ENCODE measurements around the gene PPARD. TPM values are rescaled to one million over a fixed set of nuclear protein-coding genes. Genes with fewer than 3 reads are reported as not detected.

PPARD gene
- total and polyA plus RNA-seq, 2 donors from 2014 or later: 13.2 to 24.4 TPM

DNA sequence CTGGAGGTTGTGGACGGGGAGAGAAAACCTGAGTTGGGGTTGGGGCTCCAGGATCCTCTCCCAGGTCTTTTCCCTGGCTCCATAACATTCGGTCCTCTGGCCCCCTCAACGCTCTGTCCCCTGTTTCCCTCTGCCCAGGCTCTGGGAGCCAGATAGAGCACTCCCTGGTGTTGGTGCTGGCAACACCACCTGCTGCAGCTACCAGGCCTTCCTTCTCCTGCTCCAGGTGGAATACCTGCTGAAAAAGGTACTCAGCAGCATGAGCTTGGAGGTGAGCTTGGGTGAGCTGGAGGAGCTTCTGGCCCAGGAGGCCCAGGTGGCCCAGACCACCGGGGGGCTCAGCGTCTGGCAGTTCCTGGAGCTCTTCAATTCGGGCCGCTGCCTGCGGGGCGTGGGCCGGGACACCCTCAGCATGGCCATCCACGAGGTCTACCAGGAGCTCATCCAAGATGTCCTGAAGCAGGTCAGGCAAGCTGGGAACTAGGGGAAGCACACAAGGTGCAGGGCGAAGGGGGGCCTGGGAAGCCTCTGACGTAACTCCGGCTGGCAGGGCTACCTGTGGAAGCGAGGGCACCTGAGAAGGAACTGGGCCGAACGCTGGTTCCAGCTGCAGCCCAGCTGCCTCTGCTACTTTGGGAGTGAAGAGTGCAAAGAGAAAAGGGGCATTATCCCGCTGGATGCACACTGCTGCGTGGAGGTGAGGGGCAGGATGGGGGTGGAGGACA lies 30.1 kb upstream of the PPARD start:
- TF ChIP-seq, protein P1, sequence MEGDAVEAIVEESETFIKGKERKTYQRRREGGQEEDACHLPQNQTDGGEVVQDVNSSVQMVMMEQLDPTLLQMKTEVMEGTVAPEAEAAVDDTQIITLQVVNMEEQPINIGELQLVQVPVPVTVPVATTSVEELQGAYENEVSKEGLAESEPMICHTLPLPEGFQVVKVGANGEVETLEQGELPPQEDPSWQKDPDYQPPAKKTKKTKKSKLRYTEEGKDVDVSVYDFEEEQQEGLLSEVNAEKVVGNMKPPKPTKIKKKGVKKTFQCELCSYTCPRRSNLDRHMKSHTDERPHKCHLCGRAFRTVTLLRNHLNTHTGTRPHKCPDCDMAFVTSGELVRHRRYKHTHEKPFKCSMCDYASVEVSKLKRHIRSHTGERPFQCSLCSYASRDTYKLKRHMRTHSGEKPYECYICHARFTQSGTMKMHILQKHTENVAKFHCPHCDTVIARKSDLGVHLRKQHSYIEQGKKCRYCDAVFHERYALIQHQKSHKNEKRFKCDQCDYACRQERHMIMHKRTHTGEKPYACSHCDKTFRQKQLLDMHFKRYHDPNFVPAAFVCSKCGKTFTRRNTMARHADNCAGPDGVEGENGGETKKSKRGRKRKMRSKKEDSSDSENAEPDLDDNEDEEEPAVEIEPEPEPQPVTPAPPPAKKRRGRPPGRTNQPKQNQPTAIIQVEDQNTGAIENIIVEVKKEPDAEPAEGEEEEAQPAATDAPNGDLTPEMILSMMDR (IDR thresholded peaks at IDR 0.05; ENCODE audit: borderline replicate concordance, extremely low read depth, insufficient read depth): no peak
- FAIRE-seq: no peak
- intact Hi-C loops (cut with DNase I): no loop called here
- Histone ChIP-seq H3K9ac (ENCODE audit: low read length in 3 of 3) (no peak overlapping the region), H3K4me3 (ENCODE audit: low read length in 3 of 3) (no peak overlapping the region), H3K27ac (ENCODE audit: low read depth in 2 of 2, low read length in 2 of 2) (no peak overlapping the region), H3K4me1 (ENCODE audit: control insufficient read depth in 2 of 3, insufficient read depth in 2 of 3, low read depth in 1 of 3, low read length in 3 of 3) (no peaks in the 10 kb centered on the region), H3K9me3 (ENCODE audit: control insufficient read depth in 2 of 3, insufficient read depth in 1 of 3, low read length in 3 of 3) (no peaks in the 10 kb centered on the region), H3K36me3 (ENCODE audit: control insufficient read depth in 2 of 3, insufficient read depth in 3 of 3, low read length in 3 of 3) (no peaks in the 10 kb centered on the region), H3K27me3 (ENCODE audit: control insufficient read depth, insufficient read depth, low read length) (no peaks in the 10 kb centered on the region)
- peak in 2 of 5 donors; percentile 6 to 31 for DNase-seq

DNA sequence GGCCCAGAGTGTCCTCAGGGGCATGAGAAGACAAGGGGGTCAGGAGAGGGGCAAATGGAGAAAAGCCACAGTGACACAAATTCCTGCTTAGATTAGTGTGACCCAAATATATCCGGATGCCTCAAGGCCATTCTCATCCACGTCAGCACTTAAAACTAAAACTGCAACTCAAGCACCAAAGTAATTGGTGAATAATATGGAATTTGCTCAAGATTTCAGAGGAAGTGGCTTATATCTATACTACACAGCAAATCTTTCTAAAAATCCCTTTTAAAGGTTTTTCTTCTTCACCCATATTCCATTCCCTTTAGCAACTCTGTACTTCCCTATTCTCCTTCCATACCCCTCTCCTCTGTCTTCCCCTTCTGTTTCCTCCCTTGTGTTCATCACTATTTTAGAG lies 29.6 kb upstream of the PPARD start:
- intact Hi-C loops (cut with DNase I): no loop called here
- no peaks in the 10 kb centered on the region for H3K27me3 ChIP-seq (ENCODE audit: control insufficient read depth, insufficient read depth, low read length)
- H3K9me3 ChIP-seq (ENCODE audit: control insufficient read depth in 2 of 3, insufficient read depth in 1 of 3, low read length in 3 of 3): no peaks in the 10 kb centered on the region
- H3K4me3 ChIP-seq (ENCODE audit: low read length in 3 of 3): no peak overlapping the region
- TF ChIP-seq, protein P1 (IDR thresholded peaks at IDR 0.05; ENCODE audit: borderline replicate concordance, extremely low read depth, insufficient read depth): no peak
- H3K9ac ChIP-seq (ENCODE audit: low read length in 3 of 3): no peak overlapping the region
- no peaks in the 10 kb centered on the region for H3K36me3 ChIP-seq (ENCODE audit: control insufficient read depth in 2 of 3, insufficient read depth in 3 of 3, low read length in 3 of 3)
- no peak for DNase-seq
- peaks cover 0 to 3% (median 0%) of the 10 kb centered on the region in 3 donors for H3K4me1 ChIP-seq (ENCODE audit: control insufficient read depth in 2 of 3, insufficient read depth in 2 of 3, low read depth in 1 of 3, low read length in 3 of 3)
- H3K27ac ChIP-seq (ENCODE audit: low read depth in 2 of 2, low read length in 2 of 2): no peak overlapping the region
- FAIRE-seq: no peak

DNA sequence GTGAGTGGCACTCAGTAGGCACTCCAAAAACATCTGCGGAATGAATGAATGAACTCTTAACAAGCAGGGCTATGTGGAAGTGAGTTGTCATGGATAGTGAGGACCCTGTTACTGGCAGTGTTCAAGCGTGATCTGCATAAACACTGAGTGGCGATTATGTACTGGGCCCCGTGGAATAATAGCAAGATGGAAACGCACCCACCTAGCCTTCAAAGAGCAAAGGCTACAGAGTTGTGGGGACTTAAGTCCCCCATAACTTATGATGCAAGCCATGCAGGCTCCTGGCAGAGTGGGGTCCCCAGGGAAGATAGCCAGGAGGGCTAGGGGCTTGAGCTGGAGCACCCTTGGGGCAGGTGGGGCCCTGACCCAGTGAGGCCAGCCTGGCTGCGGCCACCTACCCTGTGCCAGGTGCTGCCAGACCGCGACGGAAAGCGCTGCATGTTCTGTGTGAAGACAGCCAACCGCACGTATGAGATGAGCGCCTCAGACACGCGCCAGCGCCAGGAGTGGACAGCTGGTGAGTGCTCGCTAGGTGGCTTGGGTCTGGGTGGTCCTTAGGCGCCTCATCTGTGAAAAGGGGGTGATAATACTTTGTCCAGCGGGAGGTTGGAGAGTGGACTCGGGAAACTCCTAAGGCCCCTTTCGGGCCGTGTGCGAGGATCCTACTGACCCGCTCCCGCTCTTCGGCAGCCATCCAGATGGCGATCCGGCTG lies 24.7 kb upstream of the PPARD start:
- Histone ChIP-seq H3K9ac (ENCODE audit: low read length in 3 of 3) (no peak overlapping the region), H3K4me1 (ENCODE audit: control insufficient read depth in 2 of 3, insufficient read depth in 2 of 3, low read depth in 1 of 3, low read length in 3 of 3) (peaks cover 0 to 4% (median 0%) of the 10 kb centered on the region in 3 donors), H3K27ac (ENCODE audit: low read depth in 2 of 2, low read length in 2 of 2) (no peak overlapping the region), H3K9me3 (ENCODE audit: control insufficient read depth in 2 of 3, insufficient read depth in 1 of 3, low read length in 3 of 3) (no peaks in the 10 kb centered on the region), H3K4me3 (ENCODE audit: low read length in 3 of 3) (peak overlapping the region; percentile 7 to 59 (median 52)), H3K36me3 (ENCODE audit: control insufficient read depth in 2 of 3, insufficient read depth in 3 of 3, low read length in 3 of 3) (no peaks in the 10 kb centered on the region), H3K27me3 (ENCODE audit: control insufficient read depth, insufficient read depth, low read length) (no peaks in the 10 kb centered on the region)
- DNase-seq (peak in 2 of 5 donors; percentile 54 to 74), FAIRE-seq (no peak)
- intact Hi-C loops (cut with DNase I): no loop called here
- TF ChIP-seq, protein P1 (IDR thresholded peaks at IDR 0.05; ENCODE audit: borderline replicate concordance, extremely low read depth, insufficient read depth): no peak
